ENCODE measurements around the gene NAPB. TPM values are rescaled to one million over a fixed set of nuclear protein-coding genes. Genes with fewer than 3 reads are reported as not detected.

NAPB gene
- total and polyA plus RNA-seq, 7 donors: 1.8 to 12.3 (median 3.0) TPM

DNA sequence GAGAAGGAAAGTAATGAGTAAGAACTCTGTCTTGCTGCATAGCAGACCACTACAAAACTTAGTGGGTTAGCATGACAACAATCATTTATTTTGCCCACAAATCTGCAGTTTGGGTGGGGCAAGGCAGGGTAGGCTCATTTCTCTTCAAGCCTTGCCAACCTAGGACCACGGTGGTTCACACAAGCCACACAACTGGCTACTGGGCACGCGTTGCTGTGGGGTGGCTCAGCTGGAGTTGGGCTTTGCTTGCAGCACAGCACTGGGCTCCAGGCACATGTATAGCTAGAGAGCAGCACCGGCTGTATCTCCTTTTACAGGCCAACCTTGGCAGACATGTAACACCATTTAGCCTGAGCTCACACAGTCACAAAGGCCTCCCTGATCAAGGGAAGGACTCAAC is 75.3 kb downstream of the NAPB start:
- WGBS, 3 donors: 74 to 84% (median 82%) methylated on average over 4 of the region's 4 CpGs

DNA sequence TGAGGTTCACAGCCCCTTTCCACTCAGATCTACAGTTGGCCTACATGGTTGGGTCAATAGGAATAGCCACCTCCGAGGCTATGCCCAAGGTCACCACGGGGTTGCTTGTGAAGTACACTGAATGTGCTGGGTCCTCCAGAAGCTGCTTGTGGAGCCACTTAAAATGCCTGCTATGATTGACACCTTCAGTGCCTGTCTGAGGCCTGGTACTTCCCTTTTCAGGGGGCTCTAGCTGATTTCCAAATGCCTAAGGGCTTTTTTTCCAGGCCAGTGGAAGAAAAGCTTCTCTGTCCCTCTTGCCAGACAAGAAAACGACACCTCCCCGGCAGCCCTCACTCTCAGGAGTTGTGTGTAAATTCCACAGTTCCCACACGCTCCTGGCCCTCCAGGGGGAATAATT is 77.0 kb downstream of the NAPB start:
- Histone ChIP-seq H3K4me1 (peaks cover 4% of the 10 kb centered on the region), H3K27ac (no peak overlapping the region), H3K36me3 (ENCODE audit: insufficient read depth in 1 of 2, low read depth in 1 of 2) (no peaks in the 10 kb centered on the region), H3K27me3 (ENCODE audit: insufficient read depth in 3 of 3, low read length in 2 of 3) (no peaks in the 10 kb centered on the region), H3K4me3 (no peak overlapping the region), H3K9me3 (no peaks in the 10 kb centered on the region)
- no peak for DNase-seq
- ATAC-seq: no peak
- TF ChIP-seq, protein P1, sequence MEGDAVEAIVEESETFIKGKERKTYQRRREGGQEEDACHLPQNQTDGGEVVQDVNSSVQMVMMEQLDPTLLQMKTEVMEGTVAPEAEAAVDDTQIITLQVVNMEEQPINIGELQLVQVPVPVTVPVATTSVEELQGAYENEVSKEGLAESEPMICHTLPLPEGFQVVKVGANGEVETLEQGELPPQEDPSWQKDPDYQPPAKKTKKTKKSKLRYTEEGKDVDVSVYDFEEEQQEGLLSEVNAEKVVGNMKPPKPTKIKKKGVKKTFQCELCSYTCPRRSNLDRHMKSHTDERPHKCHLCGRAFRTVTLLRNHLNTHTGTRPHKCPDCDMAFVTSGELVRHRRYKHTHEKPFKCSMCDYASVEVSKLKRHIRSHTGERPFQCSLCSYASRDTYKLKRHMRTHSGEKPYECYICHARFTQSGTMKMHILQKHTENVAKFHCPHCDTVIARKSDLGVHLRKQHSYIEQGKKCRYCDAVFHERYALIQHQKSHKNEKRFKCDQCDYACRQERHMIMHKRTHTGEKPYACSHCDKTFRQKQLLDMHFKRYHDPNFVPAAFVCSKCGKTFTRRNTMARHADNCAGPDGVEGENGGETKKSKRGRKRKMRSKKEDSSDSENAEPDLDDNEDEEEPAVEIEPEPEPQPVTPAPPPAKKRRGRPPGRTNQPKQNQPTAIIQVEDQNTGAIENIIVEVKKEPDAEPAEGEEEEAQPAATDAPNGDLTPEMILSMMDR (IDR thresholded peaks at IDR 0.05): no peak
- whole genome bisulfite sequencing, 3 donors: 52 to 61% (median 53%) methylated on average over 5 of the region's 5 CpGs
- intact Hi-C loops (cut with DNase I): loop anchor here (10.0 kb wide), 2 partner anchors 260 to 1010 kb away; partner anchors contain the start of gene CST9 (in 2 of the 2)

More for the DNA sequence above, 75.3 kb downstream of the NAPB start:
- no peaks in the 10 kb centered on the region for H3K27me3 ChIP-seq (ENCODE audit: insufficient read depth in 3 of 3, low read length in 2 of 3)
- H3K27ac ChIP-seq: no peak overlapping the region
- no peak overlapping the region for H3K4me3 ChIP-seq
- peaks cover 5% of the 10 kb centered on the region for H3K4me1 ChIP-seq
- no peaks in the 10 kb centered on the region for H3K9me3 ChIP-seq
- TF ChIP-seq, protein P1 (IDR thresholded peaks at IDR 0.05): no peak
- intact Hi-C loops (cut with DNase I): loop anchor here (5.0 to 10.0 kb wide), 3 partner anchors 259 to 1011 kb away; partner anchors contain the start of genes CST9 (in 2 of the 2) and THBD (in 1 of the 2)
- H3K36me3 ChIP-seq (ENCODE audit: insufficient read depth in 1 of 2, low read depth in 1 of 2): no peaks in the 10 kb centered on the region
- ATAC-seq (no peak), DNase-seq (no peak)

DNA sequence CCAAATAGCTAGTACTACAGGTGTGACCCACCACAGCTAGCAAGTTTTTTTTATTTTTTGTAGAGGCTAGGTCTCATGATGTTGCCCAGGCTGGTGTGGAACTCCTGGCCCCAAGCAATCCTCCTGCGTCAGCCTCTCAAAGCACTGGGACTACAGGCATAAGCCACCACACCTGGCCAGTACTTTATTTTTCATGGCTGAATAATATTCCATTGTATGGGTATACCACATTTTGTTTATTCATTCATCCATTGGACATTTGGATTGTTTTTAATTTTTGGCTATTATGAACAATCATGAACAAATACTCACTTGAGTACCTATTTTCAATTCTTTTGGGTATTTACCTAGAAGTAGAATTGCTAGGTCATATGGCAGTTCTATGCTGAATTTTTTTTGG is 77.7 kb downstream of the NAPB start:
- TF ChIP-seq, protein P1 (IDR thresholded peaks at IDR 0.05): no peak
- 96 to 100% (median 98%) methylated on average over 1 of the region's 1 CpG for WGBS, 3 donors

DNA sequence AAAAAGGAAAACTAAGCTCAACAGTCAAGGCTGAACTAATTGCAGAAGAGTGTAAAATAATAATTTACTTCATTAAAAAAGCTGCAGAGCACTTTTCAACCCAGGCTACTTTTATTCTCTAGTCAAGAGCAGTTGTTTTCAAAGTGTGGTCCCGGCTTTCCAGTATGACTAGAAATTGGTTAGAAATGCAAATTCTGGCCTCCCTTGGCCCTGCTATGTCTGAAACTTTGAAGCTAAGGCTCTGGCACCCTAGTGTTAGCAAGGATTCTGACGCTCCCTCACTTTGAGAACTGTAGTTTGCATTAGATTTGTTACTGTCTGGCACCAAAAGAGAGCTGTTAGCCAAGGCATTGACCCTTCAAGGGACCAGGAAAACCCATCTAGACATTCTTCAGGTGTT is 80.2 kb downstream of the NAPB start:
- intact Hi-C loops (cut with DNase I): loop anchor here (2.0 to 10.0 kb wide), 3 partner anchors 264 to 1006 kb away; partner anchors contain the start of gene CST9 (in 2 of the 2)
- Histone ChIP-seq H3K4me1 (no peaks in the 10 kb centered on the region), H3K36me3 (ENCODE audit: insufficient read depth in 1 of 2, low read depth in 1 of 2) (no peaks in the 10 kb centered on the region), H3K27me3 (ENCODE audit: insufficient read depth in 3 of 3, low read length in 2 of 3) (no peaks in the 10 kb centered on the region), H3K27ac (no peak overlapping the region), H3K9me3 (no peaks in the 10 kb centered on the region), H3K4me3 (no peak overlapping the region)
- ATAC-seq (no peak), DNase-seq (no peak)
- TF ChIP-seq, protein P1 (IDR thresholded peaks at IDR 0.05): no peak
- WGBS, 3 donors: 65 to 81% (median 70%) methylated on average over 2 of the region's 2 CpGs

More for the DNA sequence above, 77.7 kb downstream of the NAPB start:
- Histone ChIP-seq H3K4me1 (no peaks in the 10 kb centered on the region), H3K9me3 (no peaks in the 10 kb centered on the region), H3K36me3 (ENCODE audit: insufficient read depth in 1 of 2, low read depth in 1 of 2) (no peaks in the 10 kb centered on the region), H3K4me3 (no peak overlapping the region), H3K27ac (no peak overlapping the region), H3K27me3 (ENCODE audit: insufficient read depth in 3 of 3, low read length in 2 of 3) (no peaks in the 10 kb centered on the region)
- ATAC-seq: no peak
- no peak for DNase-seq
- intact Hi-C loops (cut with DNase I): loop anchor here (10.0 kb wide), 2 partner anchors 261 to 1009 kb away; partner anchors contain the start of gene CST9 (in 2 of the 2)

DNA sequence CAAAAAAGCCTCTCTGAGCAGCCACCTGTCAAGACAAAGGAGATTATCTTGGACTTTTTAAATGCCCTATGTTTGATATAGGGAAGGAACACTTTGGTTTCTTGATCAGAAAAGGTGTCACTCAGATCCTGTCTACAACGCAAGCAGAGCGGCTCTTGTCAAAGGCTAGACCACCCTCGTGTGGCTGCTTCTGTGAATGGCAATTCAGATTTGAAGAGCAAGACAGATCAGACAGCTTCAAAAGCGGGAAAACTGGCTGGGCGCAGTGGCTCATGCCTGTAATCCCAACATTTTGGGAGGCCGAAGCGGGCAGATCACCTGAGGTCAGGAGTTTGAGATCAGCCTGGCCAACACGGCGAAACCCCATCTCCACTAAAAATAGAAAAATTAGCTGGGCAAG is 80.8 kb downstream of the NAPB start:
- ATAC-seq (peak; percentile 79 to 97 (median 85)), DNase-seq (peak; percentile 43 to 75)
- Histone ChIP-seq H3K27ac (no peak overlapping the region), H3K27me3 (ENCODE audit: insufficient read depth in 3 of 3, low read length in 2 of 3) (no peaks in the 10 kb centered on the region), H3K4me3 (no peak overlapping the region), H3K9me3 (no peaks in the 10 kb centered on the region), H3K4me1 (no peaks in the 10 kb centered on the region), H3K36me3 (ENCODE audit: insufficient read depth in 1 of 2, low read depth in 1 of 2) (no peaks in the 10 kb centered on the region)
- WGBS, 3 donors: 14 to 23% (median 19%) methylated on average over 9 of the region's 9 CpGs
- TF ChIP-seq, protein P1 (IDR thresholded peaks at IDR 0.05): peak; percentile 74
- intact Hi-C loops (cut with DNase I): loop anchor here (2.0 to 10.0 kb wide), 3 partner anchors 264 to 1006 kb away; partner anchors contain the start of gene CST9 (in 2 of the 2)

Data from psoas muscle (tissue), 8 donors.